GM19397 (cell line): Measurements from ENCODE around the gene C11orf52.

Experiments
- ATAC-seq: cut with Tn5 transposase; IDR thresholded peaks from one replicate; pipeline ENCODE4 v1.9.1; 2021; ENCODE audit warnings: mild to moderate bottlenecking, moderate library complexity; ENCODE audit not compliant: unreplicated experiment

The C11orf52 gene

GRCh38 chr11:111937844-111938243, 19.1 kb downstream of the C11orf52 start:
- no peak for ATAC-seq

- ATAC-seq: peak; percentile 72
These were observed 20.0 kb downstream of the C11orf52 start for GRCh38 chr11:111938687-111939160.

- no peak for ATAC-seq
These were observed 21.3 kb downstream of the C11orf52 start for GRCh38 chr11:111939836-111940604.

- no peak for ATAC-seq
These were observed 23.2 kb downstream of the C11orf52 start for GRCh38 chr11:111941963-111942362.

GRCh38 chr11:111942829-111943228, 24.1 kb downstream of the C11orf52 start:
- no peak for ATAC-seq

- ATAC-seq: no peak
These were observed 25.4 kb downstream of the C11orf52 start for GRCh38 chr11:111944139-111944538.

- ATAC-seq: no peak
These were observed 25.9 kb downstream of the C11orf52 start for GRCh38 chr11:111944651-111945051.

GRCh38 chr11:111945198-111945597, 26.5 kb downstream of the C11orf52 start:
- no peak for ATAC-seq

GRCh38 chr11:111946499-111946898, 27.8 kb downstream of the C11orf52 start:
- no peak for ATAC-seq

- ATAC-seq: no peak
These were observed 28.4 kb downstream of the C11orf52 start for GRCh38 chr11:111947143-111947542.

- ATAC-seq: no peak
These were observed 31.1 kb downstream of the C11orf52 start for GRCh38 chr11:111949519-111950426.

GRCh38 chr11:111951565-111951964, 32.9 kb downstream of the C11orf52 start:
- no peak for ATAC-seq

GRCh38 chr11:111954154-111954553, 35.4 kb downstream of the C11orf52 start:
- no peak for ATAC-seq

GRCh38 chr11:111957663-111958444, 39.1 kb downstream of the C11orf52 start:
- no peak for ATAC-seq

- no peak for ATAC-seq
These were observed 42.2 kb downstream of the C11orf52 start for GRCh38 chr11:111960916-111961315.

- no peak for ATAC-seq
These were observed 42.9 kb downstream of the C11orf52 start for GRCh38 chr11:111961389-111962300.

GRCh38 chr11:111963931-111964340, 45.2 kb downstream of the C11orf52 start:
- no peak for ATAC-seq

GRCh38 chr11:111966678-111967077, 48.0 kb downstream of the C11orf52 start:
- ATAC-seq: no peak

- ATAC-seq: no peak
These were observed 48.9 kb downstream of the C11orf52 start for GRCh38 chr11:111967649-111968048.

GRCh38 chr11:111969344-111969743, 50.6 kb downstream of the C11orf52 start:
- no peak for ATAC-seq
